Tongue (tissue), 2 donors: ENCODE data around the gene HOXD8. TPM values are rescaled to one million over a fixed set of nuclear protein-coding genes. Genes with fewer than 3 reads are reported as not detected.

ENCODE experiments used
- DNase-seq: peaks from one replicate; pipeline ENCODE4 v3.0.0-alpha.2; 2015
- total RNA-seq: library from RNA; depleted of rRNA; stranded (reverse); fragments of >200 nt; gene quantifications from one replicate; pipeline ENCODE4 v1.2.3, GENCODE V29; 2014

The HOXD8 gene
- total RNA-seq, 1 donor from 2014 or later = 2.7 TPM

DNA sequence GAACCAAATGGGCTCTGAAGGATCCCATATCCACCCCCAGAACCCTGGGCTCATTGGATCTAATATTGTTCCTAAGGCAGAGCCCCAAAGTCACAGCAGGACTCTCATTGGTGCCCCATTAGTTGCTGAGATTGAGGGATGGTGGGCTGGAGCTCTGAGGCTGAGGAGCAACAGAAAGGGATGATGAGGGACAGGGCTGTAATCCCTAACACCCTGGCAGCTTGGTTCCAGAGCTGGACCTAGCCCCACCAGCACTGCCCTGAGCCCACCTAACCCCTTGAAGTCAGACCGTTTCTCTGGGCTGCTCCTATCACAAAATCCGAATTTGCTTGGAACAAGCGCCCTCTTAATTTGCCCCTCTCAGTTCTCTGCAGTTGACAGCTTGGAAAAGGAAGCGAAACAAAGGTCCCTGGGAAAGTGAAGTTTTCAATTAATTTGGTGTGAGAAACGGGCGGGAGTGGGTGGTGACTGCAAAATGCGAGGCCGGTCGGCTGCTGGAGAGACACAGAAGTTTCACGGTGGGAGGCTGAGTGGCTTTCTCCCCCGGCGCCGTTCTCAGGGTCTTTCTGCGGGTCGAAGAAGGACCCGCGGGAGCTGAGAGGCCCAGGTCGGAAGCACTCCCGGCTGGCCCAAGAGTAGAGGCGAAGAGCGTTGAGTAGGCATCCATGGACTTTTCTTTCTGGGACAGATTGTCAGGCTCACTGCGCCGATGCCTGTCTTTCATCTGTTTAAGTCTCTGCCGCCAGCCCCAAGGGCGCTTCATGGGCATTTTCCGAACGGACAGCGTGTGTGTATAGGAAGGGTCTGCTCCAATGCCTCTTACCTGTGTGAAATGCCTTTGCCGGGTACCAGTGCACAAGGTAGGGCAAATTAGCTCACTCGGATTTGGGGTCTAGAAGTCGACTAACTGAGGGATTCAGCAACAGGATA is 37.9 kb upstream of the HOXD8 start:
- DNase-seq = no peak

DNA sequence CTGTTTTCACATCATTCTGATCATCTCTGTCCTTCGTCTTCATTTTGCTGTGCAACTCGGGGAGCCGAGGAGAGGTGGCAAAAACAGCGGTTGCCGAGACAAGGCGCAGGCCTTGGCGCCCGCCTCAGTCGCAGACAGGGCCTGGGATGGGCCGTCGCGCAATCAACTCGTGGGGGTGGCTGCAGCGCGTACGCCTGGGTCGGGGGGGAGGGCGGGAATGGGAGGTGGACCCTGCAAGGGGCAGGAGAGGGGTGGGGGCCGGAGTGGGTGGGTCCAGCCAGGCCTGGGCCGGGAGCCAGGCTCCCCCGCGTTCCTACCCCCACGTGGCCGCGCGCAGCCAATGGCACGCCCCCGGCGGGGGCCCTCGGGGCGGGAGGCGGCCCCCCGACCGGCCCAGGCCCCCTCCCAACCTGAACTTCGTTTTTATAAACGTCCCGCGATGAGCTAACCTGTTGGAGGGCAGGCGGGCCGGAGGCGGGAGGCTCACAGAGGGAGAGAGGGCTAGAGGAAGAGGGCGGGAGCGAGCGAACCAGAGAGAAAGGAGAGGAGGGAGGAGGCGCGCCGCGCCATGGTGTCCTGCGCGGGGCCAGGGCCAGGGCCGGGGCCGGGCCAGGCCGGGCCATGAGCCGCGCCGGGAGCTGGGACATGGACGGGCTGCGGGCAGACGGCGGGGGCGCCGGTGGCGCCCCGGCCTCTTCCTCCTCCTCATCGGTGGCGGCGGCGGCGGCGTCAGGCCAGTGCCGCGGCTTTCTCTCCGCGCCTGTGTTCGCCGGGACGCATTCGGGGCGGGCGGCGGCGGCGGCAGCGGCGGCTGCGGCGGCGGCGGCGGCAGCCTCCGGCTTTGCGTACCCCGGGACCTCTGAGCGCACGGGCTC is 37.0 kb upstream of the HOXD8 start, which contains the start of gene HOXD13:
Gene HOXD13, plus strand, starts transcription at position 452 of the 875 bp plus-strand sequence. Its CDS starts 170 bp downstream, at position 622.
- no peak for DNase-seq

DNA sequence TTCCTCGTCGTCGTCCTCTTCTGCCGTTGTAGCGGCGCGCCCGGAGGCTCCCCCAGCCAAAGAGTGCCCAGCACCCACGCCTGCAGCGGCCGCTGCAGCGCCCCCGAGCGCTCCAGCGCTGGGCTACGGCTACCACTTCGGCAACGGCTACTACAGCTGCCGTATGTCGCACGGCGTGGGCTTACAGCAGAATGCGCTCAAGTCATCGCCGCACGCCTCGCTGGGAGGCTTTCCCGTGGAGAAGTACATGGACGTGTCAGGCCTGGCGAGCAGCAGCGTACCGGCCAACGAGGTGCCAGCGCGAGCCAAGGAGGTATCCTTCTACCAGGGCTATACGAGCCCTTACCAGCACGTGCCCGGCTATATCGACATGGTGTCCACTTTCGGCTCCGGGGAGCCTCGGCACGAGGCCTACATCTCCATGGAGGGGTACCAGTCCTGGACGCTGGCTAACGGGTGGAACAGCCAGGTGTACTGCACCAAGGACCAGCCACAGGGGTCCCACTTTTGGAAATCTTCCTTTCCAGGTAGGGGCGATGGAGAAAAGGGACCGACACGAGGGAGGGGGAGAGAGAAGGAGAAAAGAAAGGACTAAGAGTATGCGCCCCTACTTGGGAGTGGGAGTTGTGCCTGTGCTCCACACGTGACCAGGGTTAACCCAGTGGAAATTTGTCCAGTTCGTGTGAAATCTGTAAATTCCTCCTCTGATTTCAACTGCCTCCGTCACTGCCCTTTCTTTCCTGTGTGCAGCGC is 36.2 kb upstream of the HOXD8 start:
- no peak for DNase-seq

DNA sequence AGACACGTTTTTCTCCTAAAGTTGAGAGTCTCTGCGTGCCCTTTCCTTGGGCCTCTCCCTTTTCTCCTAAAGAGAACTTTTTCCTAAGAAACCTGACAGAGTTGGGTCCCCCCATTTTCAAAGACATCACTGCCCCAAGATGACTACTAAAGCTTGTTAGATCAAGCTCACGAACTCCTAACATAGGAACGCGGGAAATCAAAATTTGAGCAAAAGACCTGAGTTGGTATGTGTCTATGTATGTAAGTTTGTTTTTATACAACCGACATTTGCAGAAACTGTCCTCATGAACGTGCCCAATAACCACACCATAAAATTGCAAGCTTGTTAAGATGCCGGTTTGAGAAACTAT is 35.6 kb upstream of the HOXD8 start:
- DNase-seq = no peak

DNA sequence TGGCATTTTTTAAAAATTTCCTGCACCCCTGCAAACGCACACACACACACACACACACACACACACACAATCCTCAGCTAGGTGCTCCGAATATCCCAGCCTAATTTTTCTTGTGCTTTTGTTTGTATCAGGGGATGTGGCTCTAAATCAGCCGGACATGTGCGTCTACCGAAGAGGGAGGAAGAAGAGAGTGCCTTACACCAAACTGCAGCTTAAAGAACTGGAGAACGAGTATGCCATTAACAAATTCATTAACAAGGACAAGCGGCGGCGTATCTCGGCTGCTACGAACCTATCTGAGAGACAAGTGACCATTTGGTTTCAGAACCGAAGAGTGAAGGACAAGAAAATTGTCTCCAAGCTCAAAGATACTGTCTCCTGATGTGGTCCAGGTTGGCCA is 35.2 kb upstream of the HOXD8 start:
- DNase-seq = no peak

DNA sequence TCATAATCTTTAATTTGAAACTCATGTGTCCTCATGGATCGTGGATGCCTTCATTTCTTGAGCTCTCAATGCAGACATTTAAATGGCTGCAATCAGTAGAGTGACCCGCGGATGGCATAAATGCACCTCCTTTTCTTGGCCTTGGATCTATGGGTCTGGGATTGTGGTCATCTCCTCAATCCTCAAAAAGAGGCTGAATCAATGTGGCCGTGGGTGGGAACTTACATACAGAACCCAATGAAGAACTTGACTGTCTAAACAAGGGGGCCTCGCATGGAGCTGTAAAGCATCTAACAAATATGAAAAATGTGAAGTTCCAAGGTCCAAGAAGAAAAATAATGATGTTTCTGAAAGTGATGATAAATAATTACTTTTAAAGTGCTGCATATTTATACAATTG is 34.1 kb upstream of the HOXD8 start:
- no peak for DNase-seq

DNA sequence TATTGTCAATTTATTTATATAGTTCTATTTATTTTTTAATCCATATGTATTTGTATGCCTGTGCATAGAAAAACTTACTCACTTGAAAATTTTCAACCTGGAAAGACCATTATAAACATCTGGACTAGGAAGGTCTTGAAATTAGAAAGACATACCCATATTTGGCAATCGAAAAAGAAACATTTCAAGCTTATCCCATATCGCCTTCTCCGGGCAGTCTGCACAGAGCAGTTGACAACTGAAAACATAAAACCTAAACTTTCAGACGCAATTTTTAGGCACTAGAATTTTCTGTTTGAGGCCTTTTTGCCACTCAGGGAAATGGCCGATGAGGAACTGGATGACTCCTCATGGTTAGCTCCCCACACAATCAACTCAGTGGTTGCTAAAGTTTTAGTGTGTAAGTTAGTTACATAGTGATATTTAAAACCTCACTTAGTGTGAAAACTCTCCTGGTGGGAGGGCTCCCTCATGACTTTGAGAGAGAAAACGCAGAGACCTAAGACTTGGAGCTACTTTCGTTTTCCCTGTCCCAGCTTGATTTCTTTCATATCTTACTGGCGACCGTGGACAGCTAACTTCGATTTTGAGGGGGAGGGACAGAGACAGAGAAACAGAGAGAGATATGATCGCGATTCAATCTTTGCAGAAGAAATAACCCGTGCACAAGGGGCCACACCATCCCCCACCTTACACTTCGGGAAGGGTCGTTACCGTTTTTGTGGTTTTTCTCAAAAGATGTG is 33.1 kb upstream of the HOXD8 start:
- DNase-seq = no peak

DNA sequence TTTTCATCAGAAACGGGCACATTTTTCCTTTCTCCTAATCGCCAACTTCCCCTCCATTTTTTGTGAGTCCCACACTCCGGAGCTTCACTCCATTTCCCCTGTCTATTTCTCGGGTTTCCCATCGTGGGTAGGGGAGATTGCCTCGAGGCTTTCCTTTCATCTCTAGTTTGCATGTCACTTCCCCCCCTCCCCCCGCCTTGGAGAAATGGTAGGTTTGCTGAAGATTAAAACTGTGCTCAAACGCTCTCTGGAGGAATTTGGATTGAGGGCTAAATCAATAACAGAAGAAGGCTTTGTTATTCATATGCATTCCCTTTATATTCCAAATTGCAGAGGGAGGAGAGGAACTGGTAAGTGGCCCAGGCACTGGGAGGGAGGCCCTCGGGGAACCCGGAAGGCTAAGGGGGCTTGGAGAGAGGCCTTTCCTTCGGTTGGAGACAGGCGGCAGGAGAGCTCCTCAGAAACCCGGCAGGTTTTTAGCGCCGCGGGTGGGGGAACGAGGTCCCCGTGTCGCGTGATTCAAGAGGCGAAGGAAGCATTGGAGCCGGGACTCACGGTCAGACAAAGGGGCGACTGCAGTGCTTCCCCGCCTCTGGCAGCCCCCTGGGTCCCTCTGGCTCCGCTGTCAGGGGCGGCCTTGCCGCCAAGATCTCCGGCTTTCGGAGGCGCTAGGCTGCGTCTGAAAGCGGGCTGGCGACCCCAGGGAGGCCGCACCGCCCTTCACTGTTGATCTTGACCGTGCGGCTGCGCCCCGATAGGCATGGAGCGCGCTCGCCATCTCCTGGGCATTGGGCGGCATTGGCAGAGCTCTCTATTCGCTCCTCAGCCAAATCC is 32.3 kb upstream of the HOXD8 start:
- DNase-seq = peak; percentile 79

DNA sequence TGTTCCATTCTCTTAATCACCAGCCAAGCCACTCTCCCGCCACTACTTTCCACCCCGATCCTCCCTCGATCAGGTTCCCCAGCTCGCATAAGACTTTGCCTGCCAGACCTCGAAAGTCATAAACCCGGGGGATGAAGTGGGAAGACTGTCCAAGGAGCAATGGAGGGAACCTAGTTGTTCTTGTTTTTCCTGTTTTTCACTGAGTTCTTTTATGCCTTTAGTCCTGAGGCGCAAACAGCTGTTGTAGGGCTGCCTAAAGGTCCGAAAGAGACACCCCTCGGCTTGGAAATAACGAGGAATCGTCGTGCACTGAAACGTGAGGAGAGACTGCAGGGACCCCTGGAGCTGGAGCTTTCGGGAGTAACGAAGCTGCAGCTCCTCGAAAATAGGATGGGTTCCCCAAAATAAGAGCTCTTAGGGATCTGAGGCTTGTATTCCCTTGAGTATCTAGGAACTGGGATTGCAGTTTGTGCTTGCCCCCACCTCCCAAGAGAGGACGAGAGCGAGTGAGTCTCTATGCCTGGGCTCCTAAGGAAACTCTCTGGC is 31.6 kb upstream of the HOXD8 start:
- no peak for DNase-seq

DNA sequence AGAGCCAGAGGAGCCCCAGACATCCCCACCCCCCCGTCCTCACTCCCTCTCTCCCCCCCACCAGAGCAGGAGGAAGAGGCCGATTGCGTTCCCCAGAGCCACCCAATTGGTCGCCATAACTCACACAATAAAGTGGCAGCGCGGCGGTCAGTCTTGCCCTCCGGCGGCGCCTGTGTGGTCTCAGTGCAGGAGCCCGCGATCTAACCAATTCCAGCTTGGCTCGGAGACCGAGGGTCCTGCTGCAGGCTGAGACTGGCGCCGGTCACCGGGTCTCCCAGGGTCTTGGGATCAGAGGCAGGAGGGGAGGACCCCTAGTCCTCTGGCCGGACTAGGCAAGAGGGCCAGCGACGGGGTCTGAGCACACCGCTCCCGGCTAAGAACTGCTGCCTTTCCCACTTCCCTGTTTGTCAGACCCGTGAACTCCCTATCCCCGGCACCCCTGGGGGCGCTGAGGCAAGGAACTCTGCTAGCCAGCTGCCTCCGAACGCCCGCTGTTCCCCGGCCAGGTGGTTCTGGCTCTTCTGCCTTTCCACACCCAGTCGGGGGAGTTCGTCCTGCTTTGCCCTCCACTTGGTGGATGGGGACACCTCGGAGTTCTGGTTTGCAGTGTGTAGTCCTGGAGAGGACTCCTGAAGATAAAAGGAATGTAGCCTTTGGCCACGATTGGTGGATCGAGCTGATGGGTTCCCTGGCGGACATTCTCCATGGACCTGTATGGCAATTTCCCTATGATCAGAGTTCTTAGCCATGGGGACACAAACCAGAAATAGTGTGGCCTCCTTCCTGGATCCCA is 30.9 kb upstream of the HOXD8 start:
- no peak for DNase-seq

DNA sequence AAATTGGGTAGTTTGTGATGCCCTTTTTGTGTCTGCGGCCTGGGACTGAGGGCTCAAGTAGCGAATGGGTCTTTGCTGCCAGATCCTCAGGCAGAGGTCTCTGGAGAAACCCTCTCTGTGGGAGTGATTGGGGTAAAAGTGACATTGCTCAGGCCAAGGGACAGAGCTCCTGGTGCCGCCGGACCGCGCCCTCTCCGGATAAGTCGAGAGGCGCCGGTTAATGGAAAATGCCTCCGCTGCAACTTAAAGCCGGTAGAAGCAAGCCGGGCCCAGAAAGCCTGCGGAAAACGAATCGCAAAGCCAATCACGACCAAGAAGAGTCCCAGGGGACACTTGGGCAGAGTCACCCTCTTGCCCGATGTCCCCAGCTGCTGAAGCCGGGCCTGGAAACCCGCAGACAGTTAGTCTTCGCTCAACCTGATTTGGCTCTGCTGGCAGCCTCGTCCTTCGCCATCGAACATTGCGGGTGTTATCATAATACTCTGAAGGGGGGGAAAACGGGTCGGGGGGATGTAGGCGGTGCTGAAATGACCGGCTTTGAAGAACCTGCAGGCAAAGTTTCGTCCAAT is 30.3 kb upstream of the HOXD8 start:
- no peak for DNase-seq

DNA sequence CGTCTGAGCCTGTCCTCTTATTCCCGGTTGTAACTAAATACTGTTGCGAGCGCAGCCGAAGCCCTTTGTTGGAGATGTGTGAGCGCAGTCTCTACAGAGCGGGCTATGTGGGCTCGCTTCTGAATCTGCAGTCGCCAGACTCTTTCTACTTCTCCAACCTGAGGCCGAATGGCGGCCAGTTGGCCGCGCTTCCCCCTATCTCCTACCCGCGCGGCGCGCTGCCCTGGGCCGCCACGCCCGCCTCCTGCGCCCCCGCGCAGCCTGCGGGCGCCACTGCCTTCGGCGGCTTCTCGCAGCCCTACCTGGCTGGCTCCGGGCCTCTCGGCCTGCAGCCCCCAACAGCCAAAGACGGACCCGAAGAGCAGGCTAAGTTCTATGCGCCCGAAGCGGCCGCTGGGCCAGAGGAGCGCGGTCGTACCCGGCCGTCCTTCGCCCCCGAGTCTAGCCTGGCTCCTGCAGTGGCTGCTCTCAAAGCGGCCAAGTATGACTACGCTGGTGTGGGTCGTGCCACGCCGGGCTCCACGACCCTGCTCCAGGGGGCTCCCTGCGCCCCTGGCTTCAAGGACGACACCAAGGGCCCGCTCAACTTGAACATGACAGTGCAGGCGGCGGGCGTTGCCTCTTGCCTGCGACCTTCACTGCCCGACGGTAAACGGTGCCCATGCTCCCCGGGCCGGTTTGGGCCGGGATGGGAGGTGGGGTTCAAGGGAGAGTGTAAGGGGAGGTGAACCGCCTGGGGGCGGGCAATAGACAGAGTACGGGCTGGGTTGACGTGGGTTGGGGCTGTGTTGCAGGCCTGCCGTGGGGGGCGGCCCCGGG is 29.6 kb upstream of the HOXD8 start, which contains the start of gene HOXD12:
Gene HOXD12, plus strand, starts transcription at position 68 of the 819 bp plus-strand sequence. Its CDS starts 7 bp downstream, at position 75.
- no peak for DNase-seq

DNA sequence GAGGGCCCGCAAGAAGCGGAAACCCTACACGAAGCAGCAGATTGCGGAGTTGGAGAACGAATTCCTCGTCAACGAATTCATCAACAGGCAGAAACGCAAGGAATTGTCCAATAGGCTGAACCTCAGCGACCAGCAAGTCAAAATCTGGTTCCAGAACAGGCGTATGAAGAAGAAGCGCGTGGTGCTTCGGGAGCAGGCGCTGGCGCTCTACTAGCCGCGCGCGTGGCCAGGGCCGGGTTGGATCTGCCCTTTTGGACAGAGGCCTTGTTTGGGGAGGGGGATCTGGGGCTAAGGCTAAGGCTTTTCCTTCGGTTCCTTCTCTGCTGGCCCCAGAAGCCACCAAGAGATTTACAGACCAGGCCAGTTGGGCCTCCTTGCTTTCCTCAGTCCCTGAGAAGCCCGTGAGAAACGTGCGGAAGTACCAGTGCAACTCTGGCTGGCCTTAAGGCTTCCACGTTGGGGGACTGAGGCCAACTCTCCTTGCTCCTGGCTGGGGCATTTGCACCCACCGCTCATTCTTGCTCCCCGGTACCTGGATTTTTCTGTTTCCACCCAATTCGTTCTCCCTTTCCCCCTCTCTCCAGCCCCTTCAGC is 28.9 kb upstream of the HOXD8 start:
- no peak for DNase-seq

DNA sequence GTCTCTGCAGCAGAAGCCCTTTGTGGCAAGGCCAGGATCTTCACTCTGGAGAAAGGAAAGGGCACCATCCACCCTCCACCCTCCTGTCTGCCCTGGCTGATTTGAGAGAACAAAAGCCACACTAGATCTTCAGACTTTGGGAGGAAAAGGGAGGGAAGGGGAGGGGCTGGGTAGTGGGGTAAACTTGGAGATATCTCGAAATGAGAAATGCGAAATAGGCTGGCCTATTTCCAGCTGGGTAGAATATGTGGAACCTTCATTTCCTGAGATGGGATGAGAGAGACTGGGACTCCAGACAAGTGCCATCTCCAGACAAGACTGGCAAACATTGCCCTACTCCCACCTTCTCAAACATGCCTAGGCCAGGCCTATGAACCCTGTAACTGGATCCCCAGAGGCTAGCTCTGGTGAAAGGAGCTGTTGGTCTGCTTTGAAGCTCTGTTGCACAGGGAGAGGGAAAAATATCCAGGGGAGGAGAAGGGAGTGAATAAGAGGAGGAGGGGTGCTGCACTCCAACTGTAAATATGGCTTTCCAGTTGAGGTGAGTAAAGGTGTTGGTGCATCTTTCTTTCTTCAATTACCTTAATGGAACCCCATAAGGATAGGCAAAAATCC is 28.2 kb upstream of the HOXD8 start:
- no peak for DNase-seq

DNA sequence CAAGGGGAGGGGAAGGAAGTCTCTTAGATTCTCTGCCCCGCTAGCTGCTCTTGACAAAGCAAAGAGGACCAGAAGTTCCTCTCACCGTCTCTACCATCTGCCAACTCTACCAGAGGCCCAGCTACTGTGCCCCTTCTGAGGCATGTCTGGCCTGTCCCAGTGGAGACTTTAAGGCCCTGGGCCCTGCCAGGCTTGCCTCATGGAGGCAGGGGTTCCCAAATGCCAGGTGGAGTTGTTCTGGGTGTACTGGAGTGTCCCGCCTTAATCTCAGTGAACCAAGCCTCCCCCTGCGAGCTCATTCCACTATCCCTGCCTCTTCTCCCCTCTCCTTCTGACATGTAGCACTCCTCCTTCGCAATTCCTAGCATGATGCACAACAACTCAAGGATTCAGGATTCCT is 27.7 kb upstream of the HOXD8 start:
- DNase-seq = no peak

DNA sequence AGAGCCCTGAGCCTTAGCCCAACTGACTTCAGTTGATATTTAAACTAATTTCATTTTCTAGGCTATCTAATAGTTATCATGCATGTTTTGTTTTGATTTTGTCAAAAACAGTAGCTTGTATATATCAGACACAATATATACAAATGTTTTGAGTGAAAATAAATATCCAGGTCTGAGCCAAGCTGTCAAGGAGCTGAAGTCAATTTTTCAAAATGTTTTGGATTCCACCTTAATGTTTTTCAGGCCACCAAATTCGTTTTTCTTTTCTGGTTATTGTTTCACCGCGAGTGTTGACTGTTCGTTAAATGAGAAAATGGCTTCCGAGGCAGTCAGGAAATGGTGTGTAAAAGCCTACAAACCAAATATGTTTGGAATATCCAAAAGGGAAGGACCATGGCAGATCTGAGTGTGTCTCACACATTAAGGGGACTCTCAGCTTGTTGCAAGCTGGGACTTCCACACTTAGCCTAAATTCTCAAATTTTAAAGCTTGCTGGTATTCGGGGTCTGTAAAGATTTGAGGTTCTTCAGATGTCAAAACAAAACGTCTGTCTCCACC is 27.1 kb upstream of the HOXD8 start:
- DNase-seq = no peak

DNA sequence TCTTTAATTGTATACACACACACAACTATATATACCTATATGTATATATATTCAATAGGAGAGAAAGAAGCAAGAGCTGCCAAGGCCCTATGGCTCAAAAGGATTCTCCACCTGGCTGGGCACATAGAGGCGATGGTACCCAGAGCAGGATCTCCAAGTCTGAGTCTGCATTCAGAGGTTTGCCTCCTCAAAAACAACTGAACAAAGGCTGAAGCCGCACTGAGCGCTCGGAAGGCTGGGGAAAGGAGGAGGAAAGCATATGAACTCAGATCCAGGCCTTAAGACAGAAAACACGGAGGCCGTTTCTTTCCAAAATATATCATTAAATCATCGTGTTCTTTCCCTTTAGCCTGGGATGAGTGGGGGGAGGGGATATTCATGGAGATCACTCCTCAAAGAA is 26.3 kb upstream of the HOXD8 start:
- no peak for DNase-seq
